Subcutaneous abdominal adipose tissue (tissue), 5 donors: ENCODE measurements around the gene LANCL2.
"Not testable (repeated sequence)": the region's sequence is repeated elsewhere in the genome, so short reads cannot be mapped to it uniquely, and the experiment has no call there.

Source experiments
- H3K27ac ChIP-seq: one replicate; pipeline ENCODE4 v1.7.0; 2013; ENCODE audit warnings: low read depth, mild to moderate bottlenecking, inconsistent platforms, low read length, moderate library complexity
- H3K27me3 ChIP-seq, 5 donors: one replicate each; pipeline ENCODE4 v1.7.0; 2013; ENCODE audit warnings: low read length in 5 of 5, inconsistent platforms in 1 of 5; ENCODE audit not compliant: control insufficient read depth in 5 of 5, insufficient read depth in 4 of 5
- H3K36me3 ChIP-seq, 5 donors: one replicate each; pipeline ENCODE4 v1.7.0; 2013; ENCODE audit warnings: low read length in 5 of 5; ENCODE audit not compliant: control insufficient read depth in 5 of 5, insufficient read depth in 5 of 5
- H3K4me1 ChIP-seq, 5 donors: one replicate each; pipeline ENCODE4 v1.7.0; 2013; ENCODE audit warnings: low read length in 5 of 5, mild to moderate bottlenecking in 3 of 5, moderate library complexity in 1 of 5; ENCODE audit not compliant: control insufficient read depth in 5 of 5, insufficient read depth in 5 of 5
- H3K4me3 ChIP-seq, 5 donors: one replicate each; pipeline ENCODE4 v1.7.0; 2013; ENCODE audit warnings: low read length in 5 of 5, low read depth in 1 of 5
- H3K9ac ChIP-seq, 5 donors: one replicate each; pipeline ENCODE4 v1.7.0; 2013; ENCODE audit warnings: low read length in 5 of 5, mild to moderate bottlenecking in 4 of 5, moderate library complexity in 3 of 5
- H3K9me3 ChIP-seq, 5 donors: one replicate each; pipeline ENCODE4 v1.7.0; 2013; ENCODE audit warnings: low read length in 5 of 5; ENCODE audit not compliant: control insufficient read depth in 5 of 5
- donor health status: healthy.
- donor health status: healthy.
- donor health status: healthy.
- donor health status: healthy.
- donor health status: healthy.

LANCL2 gene

DNA sequence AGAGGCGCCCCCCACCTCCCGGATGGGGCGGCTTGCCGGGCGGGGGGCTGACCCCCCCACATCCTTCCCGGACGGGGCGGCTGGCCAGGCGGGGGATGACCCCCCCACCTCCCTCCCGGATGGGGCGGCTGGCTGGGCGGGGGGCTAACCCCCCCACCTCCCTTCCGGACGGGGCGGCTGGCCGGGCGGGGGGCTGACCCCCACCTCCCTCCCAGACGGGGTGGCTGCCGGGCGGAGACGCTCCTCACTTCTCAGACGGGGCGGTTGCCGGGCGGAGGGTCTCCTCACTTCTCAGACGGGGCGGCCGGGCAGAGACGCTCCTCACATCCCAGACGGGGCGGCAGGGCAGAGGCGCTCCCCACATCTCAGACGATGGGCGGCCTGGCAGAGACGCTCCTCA is 37.4 kb downstream of the LANCL2 start:
- not testable (repeated sequence) for H3K9me3 ChIP-seq, H3K4me3 ChIP-seq, H3K27ac ChIP-seq, H3K9ac ChIP-seq, H3K27me3 ChIP-seq, H3K4me1 ChIP-seq
- H3K36me3 ChIP-seq, result peaks cover 2 to 41% (median 24%) of the 10 kb centered on the region in 5 donors

DNA sequence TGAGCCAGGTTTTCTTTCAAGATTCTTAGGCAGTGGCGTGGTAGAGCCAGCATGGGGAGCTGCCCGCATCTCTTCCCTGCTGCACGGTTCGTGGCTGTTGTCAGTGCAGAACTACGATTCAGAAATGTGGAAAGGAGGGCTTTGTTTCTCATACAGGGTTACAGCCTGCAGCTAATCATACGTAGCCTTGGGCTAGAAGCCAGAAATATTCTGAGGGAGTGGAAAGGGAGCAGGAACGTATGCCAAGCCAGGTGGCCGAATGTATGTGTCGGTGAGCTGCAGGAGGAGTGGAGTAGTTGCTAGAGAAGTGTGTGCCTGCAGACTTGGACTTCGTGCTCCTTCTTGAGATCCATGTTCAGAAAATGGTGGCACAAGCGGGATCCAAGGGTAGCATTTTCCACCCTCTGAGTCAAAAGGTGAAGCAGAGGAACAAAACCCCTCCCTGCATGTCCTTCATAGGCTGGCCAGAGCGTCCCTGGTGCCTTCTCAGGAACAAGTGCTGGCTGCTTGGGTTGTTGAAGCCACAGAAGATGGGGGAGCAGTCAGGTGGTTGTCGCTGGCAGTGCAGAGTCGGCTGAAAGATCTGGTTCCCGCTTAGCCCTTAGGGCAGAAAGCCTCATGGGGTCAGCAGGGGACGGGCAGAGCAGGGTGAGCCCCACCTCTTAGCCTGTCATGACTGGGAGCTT is 40.9 kb downstream of the LANCL2 start:
- Histone ChIP-seq H3K9me3 (no peaks in the 10 kb centered on the region), H3K4me1 (no peaks in the 10 kb centered on the region), H3K9ac (no peak overlapping the region), H3K27me3 (no peaks in the 10 kb centered on the region), H3K4me3 (no peak overlapping the region), H3K36me3 (peaks cover 7 to 37% (median 22%) of the 10 kb centered on the region in 5 donors), H3K27ac (no peak overlapping the region)

DNA sequence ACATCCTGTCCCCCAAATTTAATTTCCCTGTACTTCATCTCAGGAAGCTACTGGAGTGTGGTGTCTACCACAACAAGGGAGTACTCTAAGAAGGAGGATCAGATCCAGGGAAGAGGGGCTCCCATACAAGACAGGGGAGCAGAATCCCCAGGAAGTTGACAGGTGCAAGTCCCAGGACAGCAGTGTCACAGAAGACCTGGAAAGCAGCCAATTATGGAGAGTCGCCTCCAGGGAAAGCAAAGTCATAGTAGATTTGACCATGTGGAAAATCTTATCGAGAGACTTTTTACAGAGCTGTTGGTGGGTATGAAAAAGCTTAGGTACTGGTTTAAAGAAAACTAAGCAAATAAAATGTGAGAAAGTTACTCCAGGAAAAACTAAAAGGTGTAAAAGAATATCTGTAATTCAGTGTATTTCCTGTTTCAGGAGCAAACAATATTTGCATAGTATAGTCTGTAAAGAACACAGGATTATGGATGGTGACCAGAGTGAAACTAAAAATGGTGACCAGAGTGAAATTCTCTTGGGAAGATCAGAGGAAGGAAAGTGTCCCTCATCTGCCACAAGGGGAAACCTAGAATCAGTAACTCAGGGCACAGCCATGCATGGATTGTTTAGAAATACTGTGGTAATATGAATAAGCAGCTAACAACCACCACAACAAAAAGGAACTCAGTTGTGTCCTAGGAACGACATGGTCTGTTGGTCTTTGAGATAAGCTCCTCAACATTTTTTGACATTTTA is 44.5 kb downstream of the LANCL2 start:
- Histone ChIP-seq H3K36me3 (peaks cover 7 to 48% (median 21%) of the 10 kb centered on the region in 5 donors), H3K27ac (no peak overlapping the region), H3K27me3 (no peaks in the 10 kb centered on the region), H3K9me3 (no peaks in the 10 kb centered on the region), H3K4me3 (no peak overlapping the region), H3K9ac (no peak overlapping the region), H3K4me1 (no peaks in the 10 kb centered on the region)

DNA sequence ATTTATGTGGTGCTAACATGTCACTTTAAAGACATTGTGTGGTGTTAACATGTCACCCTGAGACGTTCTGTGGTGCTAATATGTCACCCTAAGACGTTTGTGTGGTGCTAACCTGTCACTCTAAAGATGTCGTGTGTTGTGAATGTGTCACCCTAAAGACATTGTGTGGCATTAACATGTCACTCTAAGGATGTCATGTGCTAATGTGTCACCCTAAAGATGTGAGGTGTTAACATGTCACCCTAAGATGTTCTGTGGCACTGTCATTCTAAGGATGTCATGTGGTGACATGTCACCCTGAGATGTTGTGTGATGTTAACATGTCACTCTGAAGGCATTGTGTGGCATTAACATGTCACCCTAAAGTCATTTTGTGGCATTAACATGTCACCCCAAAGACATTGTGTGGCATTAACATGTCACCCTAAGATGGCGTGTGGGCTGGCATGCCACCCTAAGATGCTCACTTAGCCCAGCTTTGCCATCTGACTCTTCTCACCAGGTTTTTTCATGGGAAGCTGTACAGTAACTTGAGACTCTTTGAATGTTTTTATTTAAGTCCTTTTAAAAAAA is 45.6 kb downstream of the LANCL2 start:
- H3K27me3 ChIP-seq, result no peaks in the 10 kb centered on the region
- no peaks in the 10 kb centered on the region for H3K9me3 ChIP-seq
- H3K4me1 ChIP-seq, result no peaks in the 10 kb centered on the region
- no peak overlapping the region for H3K27ac ChIP-seq
- H3K36me3 ChIP-seq, result peaks cover 7 to 41% (median 16%) of the 10 kb centered on the region in 5 donors
- H3K4me3 ChIP-seq, result no peak overlapping the region
- H3K9ac ChIP-seq, result no peak overlapping the region

DNA sequence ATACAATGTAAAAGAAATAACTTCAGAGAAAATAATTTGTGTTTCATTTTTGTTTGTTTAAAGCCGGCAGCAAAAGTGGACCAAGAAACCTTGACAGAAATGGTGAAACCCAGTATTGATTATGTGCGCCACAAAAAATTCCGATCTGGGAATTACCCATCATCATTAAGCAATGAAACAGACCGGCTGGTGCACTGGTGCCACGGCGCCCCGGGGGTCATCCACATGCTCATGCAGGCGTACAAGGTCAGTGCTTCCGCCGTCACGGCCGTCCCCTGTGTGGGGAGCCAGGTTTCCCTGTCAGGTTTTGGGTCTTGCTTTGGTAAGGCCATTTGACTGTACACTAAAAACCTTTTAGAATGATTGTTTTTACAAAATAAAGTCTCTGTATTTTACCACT is 46.7 kb downstream of the LANCL2 start:
- H3K4me3 ChIP-seq, result no peak overlapping the region
- H3K9ac ChIP-seq, result no peak overlapping the region
- no peak overlapping the region for H3K27ac ChIP-seq
- no peaks in the 10 kb centered on the region for H3K27me3 ChIP-seq
- no peaks in the 10 kb centered on the region for H3K9me3 ChIP-seq
- peaks cover 7 to 31% (median 13%) of the 10 kb centered on the region in 5 donors for H3K36me3 ChIP-seq
- H3K4me1 ChIP-seq, result no peaks in the 10 kb centered on the region

DNA sequence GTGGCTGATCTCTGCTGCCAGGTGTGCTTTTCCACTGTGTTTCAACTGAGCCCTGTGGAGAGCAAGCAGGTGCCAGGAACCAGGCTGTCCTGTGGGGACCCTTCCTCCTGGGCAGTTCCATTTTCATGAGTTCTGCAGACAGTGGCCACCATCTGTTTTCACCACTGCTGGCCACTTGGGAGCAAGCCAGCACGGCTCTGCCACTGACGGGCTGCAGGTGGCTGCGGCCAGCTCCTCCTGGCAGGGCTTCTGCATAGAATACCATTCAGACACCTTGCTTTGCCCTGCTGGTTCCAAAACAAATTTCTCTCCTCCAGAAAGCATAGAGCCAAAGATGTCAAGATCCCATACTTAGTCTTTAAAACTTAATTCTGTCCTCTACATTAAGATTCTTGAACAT is 48.3 kb downstream of the LANCL2 start:
- no peaks in the 10 kb centered on the region for H3K4me1 ChIP-seq
- H3K9ac ChIP-seq, result no peak overlapping the region
- H3K9me3 ChIP-seq, result no peaks in the 10 kb centered on the region
- no peak overlapping the region for H3K4me3 ChIP-seq
- H3K27me3 ChIP-seq, result no peaks in the 10 kb centered on the region
- peaks cover 7 to 22% (median 9%) of the 10 kb centered on the region in 5 donors for H3K36me3 ChIP-seq
- H3K27ac ChIP-seq, result no peak overlapping the region

DNA sequence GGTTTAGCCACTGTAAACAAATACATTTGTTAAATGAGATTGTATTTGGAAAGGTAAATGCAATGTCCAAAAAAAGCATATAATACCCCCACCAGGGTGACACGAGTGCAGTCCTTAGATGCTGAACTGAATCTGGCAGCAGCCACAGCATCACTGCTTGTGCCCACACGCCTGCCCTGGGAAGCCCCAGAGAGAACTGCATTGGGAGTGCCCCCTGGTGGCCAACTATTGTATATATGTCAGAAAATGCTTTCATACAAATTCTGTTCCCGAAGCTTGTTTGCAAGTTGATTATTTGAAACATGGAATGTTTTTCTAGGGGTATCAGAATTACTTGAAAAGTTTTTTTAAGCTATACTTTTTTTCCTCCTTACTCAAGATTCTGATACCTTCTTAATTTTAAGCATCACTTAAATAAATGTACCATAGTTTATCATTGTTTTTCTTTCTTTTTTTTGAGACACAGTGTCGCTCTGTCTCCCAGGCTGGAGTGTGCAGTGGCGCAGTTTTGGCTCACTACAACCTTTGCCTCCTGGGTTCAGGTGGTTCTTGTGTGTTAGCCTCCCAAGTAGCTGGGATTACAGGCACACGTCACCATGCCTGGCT is 50.1 kb downstream of the LANCL2 start:
- Histone ChIP-seq H3K9ac (no peak overlapping the region), H3K27me3 (no peaks in the 10 kb centered on the region), H3K4me3 (no peak overlapping the region), H3K9me3 (no peaks in the 10 kb centered on the region), H3K27ac (no peak overlapping the region), H3K4me1 (no peaks in the 10 kb centered on the region), H3K36me3 (peaks cover 7 to 22% (median 9%) of the 10 kb centered on the region in 5 donors)

DNA sequence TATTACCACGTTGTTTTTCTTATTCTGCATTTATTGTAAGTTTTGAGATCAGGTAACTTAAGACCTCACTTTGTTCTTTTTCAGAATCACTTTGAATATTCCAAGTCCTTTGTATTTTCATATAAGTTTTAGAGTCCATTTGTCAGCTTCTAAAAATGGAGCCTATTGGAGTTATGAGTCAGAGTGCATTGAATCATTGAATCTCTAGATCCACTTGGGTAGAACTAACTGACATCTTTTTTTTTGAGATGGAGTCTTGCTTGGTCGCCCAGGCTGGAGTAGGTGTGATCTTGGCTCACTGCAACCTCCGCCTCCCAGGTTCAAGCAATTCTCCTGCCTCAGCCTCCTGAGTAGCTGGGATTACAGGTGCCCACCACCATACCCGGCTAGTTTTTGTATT is 52.3 kb downstream of the LANCL2 start:
- H3K27me3 ChIP-seq, H3K4me1 ChIP-seq, H3K4me3 ChIP-seq, H3K9me3 ChIP-seq, H3K27ac ChIP-seq, H3K9ac ChIP-seq: not testable (repeated sequence)
- H3K36me3 ChIP-seq, result peaks cover 0 to 10% (median 3%) of the 10 kb centered on the region in 5 donors

DNA sequence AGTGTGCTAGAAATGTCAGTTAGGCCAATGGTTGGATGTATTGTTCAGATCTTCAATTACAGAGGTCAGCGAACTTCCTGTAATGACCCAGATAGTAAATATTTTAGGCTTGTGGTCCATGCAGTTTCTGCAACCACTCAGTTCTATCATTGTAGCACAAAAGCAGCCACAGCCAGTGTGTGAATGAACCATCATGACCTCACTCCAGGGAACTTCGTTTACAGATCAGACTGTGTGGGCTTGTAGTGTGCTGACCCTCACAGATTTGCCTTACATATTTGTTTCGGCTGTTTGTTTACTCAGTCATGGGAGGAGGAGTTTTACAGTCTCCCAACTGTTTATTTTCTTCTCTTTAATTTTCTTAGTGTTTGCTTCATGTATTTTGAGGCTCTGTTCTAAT is 55.4 kb downstream of the LANCL2 start:
- H3K4me3 ChIP-seq, result no peak overlapping the region
- no peak overlapping the region for H3K9ac ChIP-seq
- H3K36me3 ChIP-seq, result peaks cover 0 to 11% (median 5%) of the 10 kb centered on the region in 5 donors
- no peaks in the 10 kb centered on the region for H3K9me3 ChIP-seq
- H3K27ac ChIP-seq, result no peak overlapping the region
- no peaks in the 10 kb centered on the region for H3K27me3 ChIP-seq
- H3K4me1 ChIP-seq, result peaks cover 0 to 5% (median 2%) of the 10 kb centered on the region in 5 donors

DNA sequence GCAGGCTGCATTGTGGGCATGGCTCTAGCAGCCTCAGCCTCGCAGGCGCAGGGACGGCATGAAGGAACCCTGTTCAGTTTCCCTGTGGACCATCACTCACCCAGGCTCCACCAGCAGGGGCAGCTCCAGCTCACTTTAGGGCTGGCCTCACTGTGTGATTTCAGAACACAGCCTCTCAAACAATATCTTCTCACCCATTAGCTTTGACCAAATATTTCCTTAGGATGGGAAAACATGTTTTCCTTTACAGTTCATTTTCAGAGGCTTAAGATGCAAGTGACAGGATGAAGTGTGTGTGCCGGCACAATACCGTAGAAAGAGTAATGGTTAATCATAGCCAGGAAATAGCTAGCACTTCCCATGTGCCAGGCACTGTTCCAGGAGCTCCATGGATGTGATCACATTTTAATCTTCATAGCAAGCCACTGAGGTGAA is 58.2 kb downstream of the LANCL2 start:
- Histone ChIP-seq H3K36me3 (peaks cover 0 to 30% (median 22%) of the 10 kb centered on the region in 5 donors), H3K9me3 (no peaks in the 10 kb centered on the region), H3K4me1 (peaks cover 0 to 5% (median 2%) of the 10 kb centered on the region in 5 donors), H3K27me3 (no peaks in the 10 kb centered on the region), H3K27ac (no peak overlapping the region), H3K4me3 (no peak overlapping the region), H3K9ac (no peak overlapping the region)
